ENCODE measurements around the gene CABYR.

DNA sequence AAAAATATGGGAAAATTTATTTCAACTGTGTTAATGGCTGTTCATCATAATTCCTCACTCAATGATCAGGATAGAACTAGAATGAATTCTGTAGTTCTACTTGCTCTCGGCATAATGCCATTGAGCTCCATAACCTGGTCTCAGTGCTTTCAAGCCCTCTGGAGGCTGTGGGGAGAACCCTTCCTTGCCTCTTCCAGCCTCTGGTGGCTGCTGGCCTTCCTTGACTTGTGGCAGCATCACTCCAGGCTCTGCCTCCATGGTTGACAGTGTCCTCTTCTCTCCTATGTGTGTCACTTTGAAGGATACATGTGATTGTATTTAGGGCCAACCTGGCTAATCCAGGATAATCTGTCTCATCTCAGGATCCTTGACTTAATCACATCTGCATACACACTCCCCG lies 26.9 kb upstream of the CABYR start:
- TF ChIP-seq, protein P1, sequence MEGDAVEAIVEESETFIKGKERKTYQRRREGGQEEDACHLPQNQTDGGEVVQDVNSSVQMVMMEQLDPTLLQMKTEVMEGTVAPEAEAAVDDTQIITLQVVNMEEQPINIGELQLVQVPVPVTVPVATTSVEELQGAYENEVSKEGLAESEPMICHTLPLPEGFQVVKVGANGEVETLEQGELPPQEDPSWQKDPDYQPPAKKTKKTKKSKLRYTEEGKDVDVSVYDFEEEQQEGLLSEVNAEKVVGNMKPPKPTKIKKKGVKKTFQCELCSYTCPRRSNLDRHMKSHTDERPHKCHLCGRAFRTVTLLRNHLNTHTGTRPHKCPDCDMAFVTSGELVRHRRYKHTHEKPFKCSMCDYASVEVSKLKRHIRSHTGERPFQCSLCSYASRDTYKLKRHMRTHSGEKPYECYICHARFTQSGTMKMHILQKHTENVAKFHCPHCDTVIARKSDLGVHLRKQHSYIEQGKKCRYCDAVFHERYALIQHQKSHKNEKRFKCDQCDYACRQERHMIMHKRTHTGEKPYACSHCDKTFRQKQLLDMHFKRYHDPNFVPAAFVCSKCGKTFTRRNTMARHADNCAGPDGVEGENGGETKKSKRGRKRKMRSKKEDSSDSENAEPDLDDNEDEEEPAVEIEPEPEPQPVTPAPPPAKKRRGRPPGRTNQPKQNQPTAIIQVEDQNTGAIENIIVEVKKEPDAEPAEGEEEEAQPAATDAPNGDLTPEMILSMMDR (IDR thresholded peaks at IDR 0.05): no peak
- TF ChIP-seq POLR2AphosphoS5 (IDR thresholded peaks at IDR 0.05; ENCODE audit: insufficient read depth in 1 of 2, low read depth in 1 of 2): no peak
- no peak for TF ChIP-seq POLR2A (IDR thresholded peaks at IDR 0.05)
